SK-N-SH (cell line): ENCODE measurements around the gene CCDC183. TPM values are rescaled to one million over a fixed set of nuclear protein-coding genes. Genes with fewer than 3 reads are reported as not detected.
"Not testable (repeated sequence)": the region's sequence is repeated elsewhere in the genome, so short reads cannot be mapped to it uniquely, and the experiment has no call there.

ENCODE experiments used
- CTCF ChIA-PET: fragments of 300-600, 350-600 bp; formaldehyde crosslinking; extraction: SDS; loops from one replicate; lab custom pipeline; 2021; lab: Yijun Ruan, JAX
- POLR2A ChIA-PET: fragments of 350-600 bp; sonication (Branson Sonifier 250); formaldehyde crosslinking; extraction: SDS; loops from one replicate; lab custom pipeline; 2020; ENCODE audit warnings: antibody characterized with exemption, inconsistent platforms; lab: Yijun Ruan, JAX
- DNase-seq: peaks from one replicate; pipeline ENCODE4 v3.0.0; 2012
- H2AFZ ChIP-seq: fragments of 200-600 bp; sonication (generic); 2 replicates; pipeline ENCODE4 v1.8.1; 2016; ENCODE audit warnings: antibody characterized with exemption, mild to moderate bottlenecking, low read depth
- H3F3A ChIP-seq: fragments of 200-600 bp; sonication (generic); replicated peaks from 2 replicates; pipeline ENCODE3; 2016; ENCODE audit warnings: antibody characterized with exemption, mild to moderate bottlenecking; ENCODE audit not compliant: insufficient read depth
- H3K27ac ChIP-seq, 2 experiments: fragments of 200-500 bp in 1 of 2; fragments of 200-600 bp in 1 of 2; sonication (Bioruptor generic) in 1 of 2; sonication (generic), shearing (Covaris generic) in 1 of 2; 2 replicates each; pipeline versions ENCODE4 v1.5.1 to v1.6.1; 2014 to 2016; ENCODE audit warnings: low read depth in 2 of 2, inconsistent platforms in 1 of 2, low read length in 1 of 2, mild to moderate bottlenecking in 1 of 2, mixed read lengths in 1 of 2
- H3K27me3 ChIP-seq: fragments of 200-600 bp; sonication (generic), shearing (Covaris generic); 2 replicates; pipeline ENCODE4 v1.6.1; 2016; ENCODE audit warnings: mixed run types; ENCODE audit not compliant: insufficient read depth
- H3K36me3 ChIP-seq, 2 experiments: fragments of 200-500 bp in 1 of 2; fragments of 200-600 bp in 1 of 2; sonication (Bioruptor generic) in 1 of 2; sonication (generic) in 1 of 2; replicated peaks in 1 of 2; 2 replicates each; pipeline versions ENCODE3 to v1.5.1; 2014 to 2016; ENCODE audit warnings: low read length in 1 of 2, mild to moderate bottlenecking in 1 of 2; ENCODE audit not compliant: insufficient read depth in 2 of 2, control insufficient read depth in 1 of 2
- H3K4me1 ChIP-seq, 2 experiments: fragments of 200-500 bp in 1 of 2; fragments of 200-600 bp in 1 of 2; sonication (Bioruptor generic) in 1 of 2; sonication (generic), shearing (Covaris generic) in 1 of 2; 2 replicates each; pipeline versions ENCODE4 v1.5.1 to v1.6.1; 2014 to 2016; ENCODE audit warnings: low read depth in 1 of 2, low read length in 1 of 2, mixed run types in 1 of 2; ENCODE audit not compliant: insufficient read depth in 2 of 2, control insufficient read depth in 1 of 2
- H3K4me2 ChIP-seq: fragments of 200-600 bp; sonication (generic), shearing (Covaris generic); 2 replicates; pipeline ENCODE4 v1.6.1; 2017; ENCODE audit warnings: mixed run types
- H3K4me3 ChIP-seq, 2 experiments: fragments of 200-500 bp in 1 of 2; fragments of 200-600 bp in 1 of 2; sonication (Bioruptor generic) in 1 of 2; sonication (generic), shearing (Covaris generic) in 1 of 2; 2 replicates each; pipeline versions ENCODE4 v1.5.1 to v1.8.1; 2014 to 2016; ENCODE audit warnings: low read depth in 2 of 2, inconsistent platforms in 1 of 2, low read length in 1 of 2, mild to moderate bottlenecking in 1 of 2, mixed read lengths in 1 of 2, moderate library complexity in 1 of 2
- H3K79me2 ChIP-seq: fragments of 200-600 bp; sonication (generic); 2 replicates; pipeline ENCODE4 v1.8.1; 2017; ENCODE audit warnings: mild to moderate bottlenecking; ENCODE audit not compliant: insufficient read depth
- H3K9ac ChIP-seq: fragments of 200-600 bp; sonication (generic); 2 replicates; pipeline ENCODE4 v1.6.1; 2017; ENCODE audit warnings: mixed run types
- H3K9me2 ChIP-seq: fragments of 200-600 bp; sonication (generic); 2 replicates; pipeline ENCODE4 v1.6.1; 2017; ENCODE audit warnings: mixed run types
- H3K9me3 ChIP-seq: fragments of 200-600 bp; sonication (generic); 2 replicates; pipeline ENCODE4 v1.6.1; 2017; ENCODE audit warnings: mixed run types, mild to moderate bottlenecking, moderate library complexity
- H4K20me1 ChIP-seq: fragments of 200-600 bp; sonication (generic); 2 replicates; pipeline ENCODE4 v1.6.1; 2017; ENCODE audit warnings: mild to moderate bottlenecking, mixed run types; ENCODE audit not compliant: insufficient read depth
- FOXJ3 ChIP-seq: sonication (generic); formaldehyde crosslinking; IDR thresholded peaks from 2 replicates; pipeline ENCODE4 v1.5.1; 2020; ENCODE audit warnings: mild to moderate bottlenecking, missing genetic modification reagents
- GABPA ChIP-seq: IDR thresholded peaks from 2 replicates; pipeline ENCODE4 v1.4.0; 2012; ENCODE audit warnings: low read depth, mild to moderate bottlenecking
- MAX ChIP-seq: IDR thresholded peaks from 2 replicates; pipeline ENCODE4 v1.4.0; 2012; ENCODE audit warnings: low read depth
- NFIC ChIP-seq: IDR thresholded peaks from 2 replicates; pipeline ENCODE4 v1.4.0; 2012; ENCODE audit warnings: borderline replicate concordance
- RAD21 ChIP-seq: IDR thresholded peaks from 2 replicates; pipeline ENCODE4 v1.6.1; 2012; ENCODE audit warnings: mild to moderate bottlenecking, low read length
- RCOR1 ChIP-seq: fragments of 150-350 bp; IDR thresholded peaks from 2 replicates; pipeline ENCODE4 v1.6.1; 2017; ENCODE audit warnings: antibody characterized with exemption, low read length
- TCF12 ChIP-seq: IDR thresholded peaks from 2 replicates; pipeline ENCODE4 v1.4.0; 2012
- TEAD4 ChIP-seq: IDR thresholded peaks from 2 replicates; pipeline ENCODE4 v1.4.0; 2012; ENCODE audit warnings: mild to moderate bottlenecking, borderline replicate concordance; ENCODE audit not compliant: insufficient read depth
- YY1 ChIP-seq: IDR thresholded peaks from 2 replicates; pipeline ENCODE4 v1.4.0; 2012; ENCODE audit warnings: low read depth, mild to moderate bottlenecking
- WGBS: methylation state at CpG from one replicate; pipeline ENCODE4 v1.1.6; 2017; ENCODE audit warnings: low lambda C conversion rate; 5-methylcytosine and 5-hydroxymethylcytosine counted together
- polyA plus RNA-seq, 3 experiments: library from polyadenylated mRNA; depleted of rRNA; stranded (reverse); fragments of >200 nt; gene quantifications; 2 replicates each; pipeline ENCODE4 v1.2.3, GENCODE V29; 2012
- TF ChIP-seq, protein P1 (sequence below): IDR thresholded peaks from 2 replicates; pipeline ENCODE4 v1.4.0; 2012; ENCODE audit warnings: low read depth, borderline replicate concordance
- TF ChIP-seq, protein P2 (sequence below): fragments of 150-350 bp; IDR thresholded peaks from 2 replicates; pipeline ENCODE4 v1.6.1; 2017; ENCODE audit warnings: antibody characterized with exemption, low read length, low read depth, borderline replicate concordance

Gene CCDC183
- polyA plus RNA-seq, 1 of the 3 experiments (the other 2 are of a cell fraction): 5.3 TPM

GRCh38 chr9:136837146-136837855 is 41.2 kb downstream of the CCDC183 start:
- H3K27ac ChIP-seq: no peak overlapping the region
- 91% methylated on average over 23 of the region's 27 CpGs for WGBS
- peaks cover 16% of the 10 kb centered on the region for H3F3A ChIP-seq
- H3K27me3 ChIP-seq: no peaks in the 10 kb centered on the region
- H4K20me1 ChIP-seq: peaks cover 10% of the 10 kb centered on the region; the same call in 1 of the 2 replicates
- no peak overlapping the region for H3K4me2 ChIP-seq
- no peak overlapping the region for H3K4me3 ChIP-seq
- H3K9me3 ChIP-seq: no peaks in the 10 kb centered on the region
- peaks cover 4 to 20% of the 10 kb centered on the region in 2 experiments for H3K36me3 ChIP-seq
- CTCF ChIA-PET: interaction anchor here (0.8 to 1.5 kb wide), 2 partner anchors 8 to 70 kb away, joined by 3 read pairs; no protein-coding TSS in a partner anchor
- H3K4me1 ChIP-seq: peaks cover 16 to 22% of the 10 kb centered on the region in 2 experiments; a peak in 2 of 4 replicates
- no peak overlapping the region for H2AFZ ChIP-seq
- H3K79me2 ChIP-seq: no peaks in the 10 kb centered on the region
- POLR2A ChIA-PET: interaction anchor here (0.7 to 1.1 kb wide), 2 partner anchors 10 kb away, joined by 3 to 4 read pairs; no protein-coding TSS in a partner anchor
- H3K9ac ChIP-seq: no peak overlapping the region
- DNase-seq: no peak
- no peaks in the 10 kb centered on the region for H3K9me2 ChIP-seq
- TF ChIP-seq GABPA (no peak), RCOR1 (no peak), RAD21 (no peak), TCF12 (no peak)
- TF ChIP-seq, protein P1, sequence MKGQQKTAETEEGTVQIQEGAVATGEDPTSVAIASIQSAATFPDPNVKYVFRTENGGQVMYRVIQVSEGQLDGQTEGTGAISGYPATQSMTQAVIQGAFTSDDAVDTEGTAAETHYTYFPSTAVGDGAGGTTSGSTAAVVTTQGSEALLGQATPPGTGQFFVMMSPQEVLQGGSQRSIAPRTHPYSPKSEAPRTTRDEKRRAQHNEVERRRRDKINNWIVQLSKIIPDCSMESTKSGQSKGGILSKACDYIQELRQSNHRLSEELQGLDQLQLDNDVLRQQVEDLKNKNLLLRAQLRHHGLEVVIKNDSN: no peak

- H3F3A ChIP-seq: peaks cover 19% of the 10 kb centered on the region
- WGBS: 100% methylated on average over 9 of the region's 15 CpGs
- peaks cover 16 to 22% of the 10 kb centered on the region in 2 experiments; a peak in 2 of 4 replicates for H3K4me1 ChIP-seq
- DNase-seq, H3K9me3 ChIP-seq, H3K4me3 ChIP-seq, H2AFZ ChIP-seq, H3K4me2 ChIP-seq, H3K9ac ChIP-seq, H3K79me2 ChIP-seq, H3K9me2 ChIP-seq, H3K27ac ChIP-seq, H3K27me3 ChIP-seq: not testable (repeated sequence)
- peaks cover 4 to 20% of the 10 kb centered on the region in 2 experiments for H3K36me3 ChIP-seq
- H4K20me1 ChIP-seq: peaks cover 10% of the 10 kb centered on the region; the same call in 1 of the 2 replicates
- ChIA-PET CTCF (interaction anchor here (0.8 to 1.5 kb wide), 3 partner anchors 9 to 226 kb away, joined by 3 read pairs; no protein-coding TSS in a partner anchor), POLR2A (interaction anchor here (0.7 to 1.1 kb wide), 2 partner anchors 10 to 11 kb away, joined by 3 to 4 read pairs; no protein-coding TSS in a partner anchor)
Measured at GRCh38 chr9:136837856-136838277, 41.7 kb downstream of the CCDC183 start.

DNA sequence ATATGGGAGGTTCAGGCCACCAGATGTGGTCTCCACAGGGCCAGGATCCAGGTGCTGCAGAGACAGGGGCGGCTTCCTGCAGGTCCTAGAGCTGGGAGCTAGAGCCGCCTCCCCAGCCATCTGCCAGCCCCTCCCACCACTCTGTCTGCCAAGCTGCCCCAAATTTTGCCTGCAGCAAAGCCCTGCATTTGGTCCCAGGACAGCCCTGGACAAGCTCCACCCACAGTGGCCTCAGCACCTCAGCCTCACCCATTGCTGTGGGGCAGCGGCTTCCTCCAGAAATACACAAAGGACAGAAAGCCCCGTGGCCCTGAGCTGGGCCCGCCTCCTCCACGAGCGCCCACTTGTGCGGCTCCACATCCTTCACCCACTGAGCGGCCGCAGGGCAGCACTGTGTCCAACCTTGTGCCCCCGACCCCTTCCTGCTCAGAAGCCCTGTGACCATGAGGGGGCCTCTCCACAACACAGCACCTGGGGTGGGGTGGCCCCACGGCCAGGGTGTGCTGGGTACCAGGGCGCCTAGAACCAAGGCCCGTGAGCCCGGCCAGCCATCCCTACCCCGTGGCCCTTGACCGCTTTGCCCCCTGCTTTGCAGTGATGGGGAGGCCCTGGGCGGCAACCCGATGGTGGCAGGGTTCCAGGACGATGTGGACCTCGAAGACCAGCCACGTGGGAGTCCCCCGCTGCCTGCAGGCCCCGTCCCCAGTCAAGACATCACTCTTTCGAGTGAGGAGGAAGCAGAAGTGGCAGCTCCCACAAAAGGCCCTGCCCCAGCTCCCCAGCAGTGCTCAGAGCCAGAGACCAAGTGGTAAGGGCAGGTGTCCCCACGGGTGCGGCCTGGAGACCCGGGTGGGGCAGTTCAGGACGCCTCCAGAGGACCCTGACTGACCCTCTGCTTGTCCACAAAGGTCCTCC is 42.4 kb downstream of the CCDC183 start:
- no peaks in the 10 kb centered on the region for H3K9me3 ChIP-seq
- CTCF ChIA-PET: interaction anchor here (1.0 to 1.5 kb wide), 2 partner anchors 9 to 225 kb away, joined by 3 read pairs; no protein-coding TSS in a partner anchor
- H3K27ac ChIP-seq: no peak overlapping the region; a peak in 1 of 4 replicates
- H3K4me1 ChIP-seq: peaks cover 23 to 28% of the 10 kb centered on the region in 2 experiments; a peak in 2 of 4 replicates
- POLR2A ChIA-PET: interaction anchor here (0.7 to 1.1 kb wide), 2 partner anchors 9 to 12 kb away, joined by 3 to 4 read pairs; no protein-coding TSS in a partner anchor
- no peaks in the 10 kb centered on the region for H3K79me2 ChIP-seq
- H3K27me3 ChIP-seq: no peaks in the 10 kb centered on the region
- H3F3A ChIP-seq: peaks cover 19% of the 10 kb centered on the region
- H3K9ac ChIP-seq: no peak overlapping the region
- no peak overlapping the region for H2AFZ ChIP-seq
- peaks cover 10% of the 10 kb centered on the region; the same call in 1 of the 2 replicates for H4K20me1 ChIP-seq
- H3K9me2 ChIP-seq: no peaks in the 10 kb centered on the region
- no peak for DNase-seq
- H3K36me3 ChIP-seq: peaks cover 4 to 20% of the 10 kb centered on the region in 2 experiments
- H3K4me3 ChIP-seq: no peak overlapping the region
- H3K4me2 ChIP-seq: no peak overlapping the region
- WGBS: 94% methylated on average over 18 of the region's 29 CpGs
- TF ChIP-seq FOXJ3 (no peak), TEAD4 (no peak), RAD21 (no peak), MAX (no peak), GABPA (no peak), NFIC (no peak), YY1 (no peak)
- TF ChIP-seq, protein P2, sequence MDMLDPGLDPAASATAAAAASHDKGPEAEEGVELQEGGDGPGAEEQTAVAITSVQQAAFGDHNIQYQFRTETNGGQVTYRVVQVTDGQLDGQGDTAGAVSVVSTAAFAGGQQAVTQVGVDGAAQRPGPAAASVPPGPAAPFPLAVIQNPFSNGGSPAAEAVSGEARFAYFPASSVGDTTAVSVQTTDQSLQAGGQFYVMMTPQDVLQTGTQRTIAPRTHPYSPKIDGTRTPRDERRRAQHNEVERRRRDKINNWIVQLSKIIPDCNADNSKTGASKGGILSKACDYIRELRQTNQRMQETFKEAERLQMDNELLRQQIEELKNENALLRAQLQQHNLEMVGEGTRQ: no peak
